WTC11 (cell line): ENCODE measurements around the gene PLRG1. TPM values are rescaled to one million over a fixed set of nuclear protein-coding genes. Genes with fewer than 3 reads are reported as not detected.

ENCODE experiments used
- ATAC-seq: fragments of 200-7000 bp; cut with Tn5 transposase; 2 replicates; pipeline ENCODE4 v1.10.0; 2021; ENCODE audit warnings: mild to moderate bottlenecking, moderate library complexity
- CTCF ChIA-PET: fragments of 300-600 bp; sonication (Branson Sonifier 250); formaldehyde crosslinking; loops from one replicate; lab custom pipeline; 2021; ENCODE audit warnings: antibody characterized with exemption; lab: Charles Lee
- POLR2A ChIA-PET: fragments of 350-600 bp; sonication (Branson Sonifier 250); formaldehyde crosslinking; loops from one replicate; lab custom pipeline; 2021; ENCODE audit warnings: antibody characterized with exemption; lab: Charles Lee
- DNase-seq: peaks from one replicate; pipeline ENCODE4 v3.0.0; 2021; ENCODE audit warnings: low spot score
- H3K27ac Mint-ChIP-seq: 2 replicates; pipeline ENCODE4 v1.8.0; 2021; ENCODE audit warnings: mixed read lengths
- H3K27me3 Mint-ChIP-seq: 2 replicates; pipeline ENCODE4 v1.8.0; 2021; ENCODE audit warnings: low read depth, mild to moderate bottlenecking, moderate library complexity, mixed read lengths
- H3K36me3 Mint-ChIP-seq: 2 replicates; pipeline ENCODE4 v1.8.0; 2021; ENCODE audit warnings: mixed read lengths
- H3K4me1 Mint-ChIP-seq: 2 replicates; pipeline ENCODE4 v1.8.0; 2022; ENCODE audit warnings: mixed read lengths
- H3K4me3 Mint-ChIP-seq: 2 replicates; pipeline ENCODE4 v1.8.0; 2021; ENCODE audit warnings: mild to moderate bottlenecking, moderate library complexity, mixed read lengths
- H3K9me3 Mint-ChIP-seq: 2 replicates; pipeline ENCODE4 v1.8.0; 2021; ENCODE audit warnings: mixed read lengths
- CBFB ChIP-seq: sonication (generic); formaldehyde crosslinking; IDR thresholded peaks from 2 replicates; pipeline ENCODE4 v1.8.1; 2022; ENCODE audit warnings: mild to moderate bottlenecking, low read depth, missing genetic modification reagents
- ETV6 ChIP-seq: sonication (generic); formaldehyde crosslinking; IDR thresholded peaks from 2 replicates; pipeline ENCODE4 v1.8.1; 2022; ENCODE audit warnings: mild to moderate bottlenecking, missing genetic modification reagents
- GABPB1 ChIP-seq: sonication (generic); formaldehyde crosslinking; IDR thresholded peaks from 2 replicates; pipeline ENCODE4 v1.8.1; 2023; ENCODE audit warnings: mild to moderate bottlenecking, missing genetic modification reagents
- JUN ChIP-seq: sonication (generic); formaldehyde crosslinking; IDR thresholded peaks from 2 replicates; pipeline ENCODE4 v1.8.0; 2023; ENCODE audit warnings: mild to moderate bottlenecking, missing genetic modification reagents
- PRRX2 ChIP-seq: fragments of 250-450 bp; sonication (Bioruptor Pico); IDR thresholded peaks from 2 replicates; pipeline ENCODE4 v1.8.0; 2021; ENCODE audit warnings: mild to moderate bottlenecking
- TCF7 ChIP-seq: sonication (generic); formaldehyde crosslinking; IDR thresholded peaks from 2 replicates; pipeline ENCODE4 v1.8.0; 2022; ENCODE audit warnings: mild to moderate bottlenecking, low read depth, missing genetic modification reagents, moderate library complexity
- ZNF232 ChIP-seq: sonication (generic); formaldehyde crosslinking; IDR thresholded peaks from 2 replicates; pipeline ENCODE4 v1.8.0; 2022; ENCODE audit warnings: mild to moderate bottlenecking, missing genetic modification reagents
- ZNF396 ChIP-seq: fragments of 250-450 bp; sonication (Bioruptor Pico); IDR thresholded peaks from 2 replicates; pipeline ENCODE4 v1.8.0; 2021; ENCODE audit warnings: mild to moderate bottlenecking, moderate library complexity, borderline replicate concordance
- total RNA-seq: library from RNA; stranded (reverse); gene quantifications from 3 replicates; pipeline ENCODE4 v1.2.3, GENCODE V29; 2021
- TF ChIP-seq, protein P1 (sequence below): sonication (generic); formaldehyde crosslinking; IDR thresholded peaks from 2 replicates; pipeline ENCODE4 v1.8.0; 2022; ENCODE audit warnings: mild to moderate bottlenecking, missing genetic modification reagents
- TF ChIP-seq, protein P2 (sequence below): sonication (generic); formaldehyde crosslinking; conservative IDR thresholded peaks from 2 replicates; pipeline ENCODE4 v1.8.1; 2022; ENCODE audit warnings: mild to moderate bottlenecking, missing genetic modification reagents
- TF ChIP-seq, protein P3 (sequence below): sonication (generic); formaldehyde crosslinking; IDR thresholded peaks from 2 replicates; pipeline ENCODE4 v1.8.1; 2022; ENCODE audit warnings: low read depth, missing genetic modification reagents, borderline replicate concordance
- TF ChIP-seq, protein P4 (sequence below): sonication (generic); formaldehyde crosslinking; IDR thresholded peaks from 2 replicates; pipeline ENCODE4 v1.8.1; 2022; ENCODE audit warnings: low read depth, mild to moderate bottlenecking, moderate library complexity, missing genetic modification reagents, borderline replicate concordance
- TF ChIP-seq, protein P5 (sequence below): fragments of 250-450 bp; sonication (Bioruptor Pico); IDR thresholded peaks from 2 replicates; pipeline ENCODE4 v1.9.0; 2021; ENCODE audit warnings: mild to moderate bottlenecking
- TF ChIP-seq, protein P6 (sequence below): sonication (generic); formaldehyde crosslinking; conservative IDR thresholded peaks from 2 replicates; pipeline ENCODE4 v1.8.1; 2023; ENCODE audit warnings: mild to moderate bottlenecking, low read depth, missing genetic modification reagents, moderate library complexity
- TF ChIP-seq, protein P7 (sequence below): fragments of 250-450 bp; sonication (Bioruptor Pico); IDR thresholded peaks from 2 replicates; pipeline ENCODE4 v1.8.0; 2021; ENCODE audit warnings: mild to moderate bottlenecking

PLRG1 gene
- total RNA-seq, 1 experiment from 2014 or later, result 84.8 TPM

DNA sequence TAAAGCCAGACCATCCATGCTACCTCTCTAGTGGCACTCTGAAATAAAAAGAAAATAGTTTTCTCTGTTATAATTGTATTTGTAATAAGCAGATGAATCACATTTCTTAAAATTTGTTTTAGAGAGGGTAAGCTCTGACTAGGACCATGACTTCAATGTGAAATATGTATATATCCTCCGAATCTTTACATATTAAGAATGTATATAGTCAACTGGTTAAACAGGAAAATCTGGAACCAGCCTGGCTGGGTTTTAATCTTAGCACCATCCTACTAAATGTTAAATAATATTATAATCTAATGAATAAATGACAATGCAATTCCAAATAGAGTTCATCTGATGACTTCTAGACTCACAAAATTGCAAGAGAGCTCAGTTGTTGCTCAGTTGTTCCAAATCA lies 14.1 kb upstream of the PLRG1 start (continued):
- TF ChIP-seq, protein P1, sequence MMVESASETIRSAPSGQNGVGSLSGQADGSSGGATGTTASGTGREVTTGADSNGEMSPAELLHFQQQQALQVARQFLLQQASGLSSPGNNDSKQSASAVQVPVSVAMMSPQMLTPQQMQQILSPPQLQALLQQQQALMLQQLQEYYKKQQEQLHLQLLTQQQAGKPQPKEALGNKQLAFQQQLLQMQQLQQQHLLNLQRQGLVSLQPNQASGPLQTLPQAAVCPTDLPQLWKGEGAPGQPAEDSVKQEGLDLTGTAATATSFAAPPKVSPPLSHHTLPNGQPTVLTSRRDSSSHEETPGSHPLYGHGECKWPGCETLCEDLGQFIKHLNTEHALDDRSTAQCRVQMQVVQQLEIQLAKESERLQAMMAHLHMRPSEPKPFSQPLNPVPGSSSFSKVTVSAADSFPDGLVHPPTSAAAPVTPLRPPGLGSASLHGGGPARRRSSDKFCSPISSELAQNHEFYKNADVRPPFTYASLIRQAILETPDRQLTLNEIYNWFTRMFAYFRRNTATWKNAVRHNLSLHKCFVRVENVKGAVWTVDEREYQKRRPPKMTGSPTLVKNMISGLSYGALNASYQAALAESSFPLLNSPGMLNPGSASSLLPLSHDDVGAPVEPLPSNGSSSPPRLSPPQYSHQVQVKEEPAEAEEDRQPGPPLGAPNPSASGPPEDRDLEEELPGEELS (CRISPR knock-in tag), result no peak
- TF ChIP-seq, protein P2, sequence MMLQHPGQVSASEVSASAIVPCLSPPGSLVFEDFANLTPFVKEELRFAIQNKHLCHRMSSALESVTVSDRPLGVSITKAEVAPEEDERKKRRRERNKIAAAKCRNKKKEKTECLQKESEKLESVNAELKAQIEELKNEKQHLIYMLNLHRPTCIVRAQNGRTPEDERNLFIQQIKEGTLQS (CRISPR knock-in tag), result no peak
- TF ChIP-seq ETV6 (CRISPR knock-in tag) (no peak), ZNF232 (CRISPR knock-in tag) (no peak)

DNA sequence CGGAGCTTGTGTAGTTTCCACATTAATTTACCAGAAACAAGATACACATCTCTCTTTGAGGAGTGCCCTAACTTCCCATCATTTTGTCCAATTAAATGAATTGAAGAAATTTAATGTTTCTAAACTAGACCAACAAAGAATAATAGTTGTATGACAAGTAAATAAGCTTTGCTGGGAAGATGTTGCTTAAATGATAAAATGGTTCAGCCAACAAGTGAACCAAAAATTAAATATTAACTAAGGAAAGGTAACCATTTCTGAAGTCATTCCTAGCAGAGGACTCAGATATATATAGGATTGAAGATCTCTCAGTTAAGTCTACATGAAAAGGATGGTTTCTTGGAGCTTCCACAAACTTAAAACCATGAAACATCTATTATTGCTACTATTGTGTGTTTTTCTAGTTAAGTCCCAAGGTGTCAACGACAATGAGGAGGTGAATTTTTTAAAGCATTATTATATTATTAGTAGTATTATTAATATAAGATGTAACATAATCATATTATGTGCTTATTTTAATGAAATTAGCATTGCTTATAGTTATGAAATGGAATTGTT lies 12.6 kb upstream of the PLRG1 start, which contains the start of gene FGB:
TSS of gene FGB (plus strand) at position 315 of the 558 bp plus-strand sequence. CDS start at position 323, 8 bp downstream.
- no peak within 1 kb of the TSS; the same call in 1 of the 2 replicates for H3K27ac Mint-ChIP-seq
- POLR2A ChIA-PET, result no interaction called here
- H3K27me3 Mint-ChIP-seq, result no peaks in the 10 kb centered on the region
- CTCF ChIA-PET, result interaction anchor here (1.7 kb wide), 1 partner anchor 56 kb away, joined by 9 read pairs; no protein-coding TSS in a partner anchor
- TF ChIP-seq JUN, result no peak
- TF ChIP-seq, protein P3, sequence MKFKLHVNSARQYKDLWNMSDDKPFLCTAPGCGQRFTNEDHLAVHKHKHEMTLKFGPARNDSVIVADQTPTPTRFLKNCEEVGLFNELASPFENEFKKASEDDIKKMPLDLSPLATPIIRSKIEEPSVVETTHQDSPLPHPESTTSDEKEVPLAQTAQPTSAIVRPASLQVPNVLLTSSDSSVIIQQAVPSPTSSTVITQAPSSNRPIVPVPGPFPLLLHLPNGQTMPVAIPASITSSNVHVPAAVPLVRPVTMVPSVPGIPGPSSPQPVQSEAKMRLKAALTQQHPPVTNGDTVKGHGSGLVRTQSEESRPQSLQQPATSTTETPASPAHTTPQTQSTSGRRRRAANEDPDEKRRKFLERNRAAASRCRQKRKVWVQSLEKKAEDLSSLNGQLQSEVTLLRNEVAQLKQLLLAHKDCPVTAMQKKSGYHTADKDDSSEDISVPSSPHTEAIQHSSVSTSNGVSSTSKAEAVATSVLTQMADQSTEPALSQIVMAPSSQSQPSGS (CRISPR knock-in tag), result no peak
- TF ChIP-seq CBFB, result no peak
- no peak for TF ChIP-seq PRRX2 (CRISPR knock-in tag)
- TF ChIP-seq ZNF396, result no peak
- TF ChIP-seq TCF7 (CRISPR knock-in tag), result no peak
- TF ChIP-seq, protein P4, sequence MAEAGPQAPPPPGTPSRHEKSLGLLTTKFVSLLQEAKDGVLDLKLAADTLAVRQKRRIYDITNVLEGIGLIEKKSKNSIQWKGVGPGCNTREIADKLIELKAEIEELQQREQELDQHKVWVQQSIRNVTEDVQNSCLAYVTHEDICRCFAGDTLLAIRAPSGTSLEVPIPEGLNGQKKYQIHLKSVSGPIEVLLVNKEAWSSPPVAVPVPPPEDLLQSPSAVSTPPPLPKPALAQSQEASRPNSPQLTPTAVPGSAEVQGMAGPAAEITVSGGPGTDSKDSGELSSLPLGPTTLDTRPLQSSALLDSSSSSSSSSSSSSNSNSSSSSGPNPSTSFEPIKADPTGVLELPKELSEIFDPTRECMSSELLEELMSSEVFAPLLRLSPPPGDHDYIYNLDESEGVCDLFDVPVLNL (CRISPR knock-in tag), result no peak
- TF ChIP-seq GABPB1 (CRISPR knock-in tag), result no peak
- TF ChIP-seq, protein P5, sequence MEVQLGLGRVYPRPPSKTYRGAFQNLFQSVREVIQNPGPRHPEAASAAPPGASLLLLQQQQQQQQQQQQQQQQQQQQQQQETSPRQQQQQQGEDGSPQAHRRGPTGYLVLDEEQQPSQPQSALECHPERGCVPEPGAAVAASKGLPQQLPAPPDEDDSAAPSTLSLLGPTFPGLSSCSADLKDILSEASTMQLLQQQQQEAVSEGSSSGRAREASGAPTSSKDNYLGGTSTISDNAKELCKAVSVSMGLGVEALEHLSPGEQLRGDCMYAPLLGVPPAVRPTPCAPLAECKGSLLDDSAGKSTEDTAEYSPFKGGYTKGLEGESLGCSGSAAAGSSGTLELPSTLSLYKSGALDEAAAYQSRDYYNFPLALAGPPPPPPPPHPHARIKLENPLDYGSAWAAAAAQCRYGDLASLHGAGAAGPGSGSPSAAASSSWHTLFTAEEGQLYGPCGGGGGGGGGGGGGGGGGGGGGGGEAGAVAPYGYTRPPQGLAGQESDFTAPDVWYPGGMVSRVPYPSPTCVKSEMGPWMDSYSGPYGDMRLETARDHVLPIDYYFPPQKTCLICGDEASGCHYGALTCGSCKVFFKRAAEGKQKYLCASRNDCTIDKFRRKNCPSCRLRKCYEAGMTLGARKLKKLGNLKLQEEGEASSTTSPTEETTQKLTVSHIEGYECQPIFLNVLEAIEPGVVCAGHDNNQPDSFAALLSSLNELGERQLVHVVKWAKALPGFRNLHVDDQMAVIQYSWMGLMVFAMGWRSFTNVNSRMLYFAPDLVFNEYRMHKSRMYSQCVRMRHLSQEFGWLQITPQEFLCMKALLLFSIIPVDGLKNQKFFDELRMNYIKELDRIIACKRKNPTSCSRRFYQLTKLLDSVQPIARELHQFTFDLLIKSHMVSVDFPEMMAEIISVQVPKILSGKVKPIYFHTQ (CRISPR knock-in tag), result no peak
- TF ChIP-seq, protein P6, sequence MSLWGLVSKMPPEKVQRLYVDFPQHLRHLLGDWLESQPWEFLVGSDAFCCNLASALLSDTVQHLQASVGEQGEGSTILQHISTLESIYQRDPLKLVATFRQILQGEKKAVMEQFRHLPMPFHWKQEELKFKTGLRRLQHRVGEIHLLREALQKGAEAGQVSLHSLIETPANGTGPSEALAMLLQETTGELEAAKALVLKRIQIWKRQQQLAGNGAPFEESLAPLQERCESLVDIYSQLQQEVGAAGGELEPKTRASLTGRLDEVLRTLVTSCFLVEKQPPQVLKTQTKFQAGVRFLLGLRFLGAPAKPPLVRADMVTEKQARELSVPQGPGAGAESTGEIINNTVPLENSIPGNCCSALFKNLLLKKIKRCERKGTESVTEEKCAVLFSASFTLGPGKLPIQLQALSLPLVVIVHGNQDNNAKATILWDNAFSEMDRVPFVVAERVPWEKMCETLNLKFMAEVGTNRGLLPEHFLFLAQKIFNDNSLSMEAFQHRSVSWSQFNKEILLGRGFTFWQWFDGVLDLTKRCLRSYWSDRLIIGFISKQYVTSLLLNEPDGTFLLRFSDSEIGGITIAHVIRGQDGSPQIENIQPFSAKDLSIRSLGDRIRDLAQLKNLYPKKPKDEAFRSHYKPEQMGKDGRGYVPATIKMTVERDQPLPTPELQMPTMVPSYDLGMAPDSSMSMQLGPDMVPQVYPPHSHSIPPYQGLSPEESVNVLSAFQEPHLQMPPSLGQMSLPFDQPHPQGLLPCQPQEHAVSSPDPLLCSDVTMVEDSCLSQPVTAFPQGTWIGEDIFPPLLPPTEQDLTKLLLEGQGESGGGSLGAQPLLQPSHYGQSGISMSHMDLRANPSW (CRISPR knock-in tag), result no peak
- TF ChIP-seq, protein P7, sequence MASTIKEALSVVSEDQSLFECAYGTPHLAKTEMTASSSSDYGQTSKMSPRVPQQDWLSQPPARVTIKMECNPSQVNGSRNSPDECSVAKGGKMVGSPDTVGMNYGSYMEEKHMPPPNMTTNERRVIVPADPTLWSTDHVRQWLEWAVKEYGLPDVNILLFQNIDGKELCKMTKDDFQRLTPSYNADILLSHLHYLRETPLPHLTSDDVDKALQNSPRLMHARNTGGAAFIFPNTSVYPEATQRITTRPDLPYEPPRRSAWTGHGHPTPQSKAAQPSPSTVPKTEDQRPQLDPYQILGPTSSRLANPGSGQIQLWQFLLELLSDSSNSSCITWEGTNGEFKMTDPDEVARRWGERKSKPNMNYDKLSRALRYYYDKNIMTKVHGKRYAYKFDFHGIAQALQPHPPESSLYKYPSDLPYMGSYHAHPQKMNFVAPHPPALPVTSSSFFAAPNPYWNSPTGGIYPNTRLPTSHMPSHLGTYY (CRISPR knock-in tag), result no peak
- no peak within 1 kb of the TSS for H3K4me3 Mint-ChIP-seq
- no peak for DNase-seq
- no peak for ATAC-seq
- H3K4me1 Mint-ChIP-seq, result peaks cover 10% of the 10 kb centered on the region
- no peaks in the 10 kb centered on the region for H3K9me3 Mint-ChIP-seq
- H3K36me3 Mint-ChIP-seq, result no peaks in the 10 kb centered on the region
